Activated B cell treated with CpG ODN at 0.5 μM for 24 hours (primary cell): ENCODE measurements around the gene P2RX1. TPM values are rescaled to one million over a fixed set of nuclear protein-coding genes. Genes with fewer than 3 reads are reported as not detected.

Experiments
- ATAC-seq: fragments of 200-7000 bp; cut with Tn5 transposase; one replicate; pipeline ENCODE4 v1.10.0; 2021; ENCODE audit warnings: low read depth, mild to moderate bottlenecking, moderate library complexity
- CTCF ChIA-PET: fragments of 350-600 bp; sonication (Branson Sonifier 250); formaldehyde crosslinking; loops from one replicate; lab custom pipeline; 2021; ENCODE audit warnings: antibody characterized with exemption; lab: Charles Lee
- POLR2A ChIA-PET: fragments of 350-600 bp; sonication (Branson Sonifier 250); formaldehyde crosslinking; loops from one replicate; lab custom pipeline; 2021; ENCODE audit warnings: antibody characterized with exemption; lab: Charles Lee
- DNase-seq: peaks from one replicate; pipeline ENCODE4 v3.0.0; 2022
- H3K27ac Mint-ChIP-seq: one replicate; pipeline ENCODE4 v1.8.0; 2020; ENCODE audit warnings: mixed read lengths
- H3K27me3 Mint-ChIP-seq: one replicate; pipeline ENCODE4 v1.8.0; 2021; ENCODE audit warnings: mixed read lengths
- H3K36me3 Mint-ChIP-seq: one replicate; pipeline ENCODE4 v1.8.0; 2021; ENCODE audit warnings: low read depth, mixed read lengths
- H3K4me1 Mint-ChIP-seq: one replicate; pipeline ENCODE4 v1.8.0; 2021; ENCODE audit warnings: mixed read lengths
- H3K4me3 Mint-ChIP-seq: one replicate; pipeline ENCODE4 v1.8.0; 2020; ENCODE audit warnings: mild to moderate bottlenecking, mixed read lengths
- H3K9me3 Mint-ChIP-seq: one replicate; pipeline ENCODE4 v1.8.0; 2020; ENCODE audit warnings: mixed read lengths
- intact Hi-C: fragments of 100-400 bp; cut with micrococcal nuclease; formaldehyde crosslinking; loops from one replicate; pipeline ENCODE4 v1.15.1; 2024
- total RNA-seq: library from RNA; stranded (reverse); gene quantifications from 2 replicates; pipeline ENCODE4 v1.2.3, GENCODE V29; 2022
- TF ChIP-seq, protein P1 (sequence below): fragments of 200-600 bp; IDR thresholded peaks from one replicate; pipeline ENCODE4 v1.8.0; 2022; ENCODE audit warnings: antibody characterized with exemption, mild to moderate bottlenecking

The P2RX1 gene
- total RNA-seq, 1 donor from 2014 or later, result 26.0 TPM

DNA sequence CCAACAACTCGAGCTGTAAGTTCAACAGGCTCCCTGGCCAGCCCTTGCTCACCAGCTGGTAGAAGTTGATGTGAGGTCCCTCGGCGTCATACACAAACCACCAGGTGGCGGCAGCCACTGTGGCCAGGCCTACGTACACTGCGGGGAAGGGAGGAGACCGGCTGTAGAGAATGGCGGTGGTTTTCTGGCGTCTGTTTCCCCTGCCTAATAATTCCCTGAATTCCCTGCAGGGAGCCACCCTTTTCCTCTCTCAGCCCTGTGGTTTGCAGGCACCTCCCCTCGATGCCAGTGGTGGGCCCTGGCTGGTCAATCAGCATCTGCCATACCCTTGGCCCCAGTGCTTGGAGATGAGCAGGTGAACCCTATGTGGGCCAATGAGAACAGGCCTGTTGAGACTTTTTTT lies 18.9 kb upstream of the P2RX1 start:
- no peak for DNase-seq
- no peaks in the 10 kb centered on the region for H3K9me3 Mint-ChIP-seq
- TF ChIP-seq, protein P1, sequence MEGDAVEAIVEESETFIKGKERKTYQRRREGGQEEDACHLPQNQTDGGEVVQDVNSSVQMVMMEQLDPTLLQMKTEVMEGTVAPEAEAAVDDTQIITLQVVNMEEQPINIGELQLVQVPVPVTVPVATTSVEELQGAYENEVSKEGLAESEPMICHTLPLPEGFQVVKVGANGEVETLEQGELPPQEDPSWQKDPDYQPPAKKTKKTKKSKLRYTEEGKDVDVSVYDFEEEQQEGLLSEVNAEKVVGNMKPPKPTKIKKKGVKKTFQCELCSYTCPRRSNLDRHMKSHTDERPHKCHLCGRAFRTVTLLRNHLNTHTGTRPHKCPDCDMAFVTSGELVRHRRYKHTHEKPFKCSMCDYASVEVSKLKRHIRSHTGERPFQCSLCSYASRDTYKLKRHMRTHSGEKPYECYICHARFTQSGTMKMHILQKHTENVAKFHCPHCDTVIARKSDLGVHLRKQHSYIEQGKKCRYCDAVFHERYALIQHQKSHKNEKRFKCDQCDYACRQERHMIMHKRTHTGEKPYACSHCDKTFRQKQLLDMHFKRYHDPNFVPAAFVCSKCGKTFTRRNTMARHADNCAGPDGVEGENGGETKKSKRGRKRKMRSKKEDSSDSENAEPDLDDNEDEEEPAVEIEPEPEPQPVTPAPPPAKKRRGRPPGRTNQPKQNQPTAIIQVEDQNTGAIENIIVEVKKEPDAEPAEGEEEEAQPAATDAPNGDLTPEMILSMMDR, result no peak
- H3K27me3 Mint-ChIP-seq, result no peaks in the 10 kb centered on the region
- peaks cover 80% of the 10 kb centered on the region for H3K36me3 Mint-ChIP-seq
- peak overlapping the region; percentile 59 for H3K27ac Mint-ChIP-seq
- POLR2A ChIA-PET, result interaction anchor here (0.7 to 1.9 kb wide), 8 partner anchors 10 to 70 kb away, joined by 4 to 11 read pairs (median 6); partner anchors contain the start of gene P2RX1
- intact Hi-C loops, result loop anchor here (1.0 to 2.0 kb wide), 3 partner anchors 28 to 70 kb away; no protein-coding TSS in a partner anchor
- CTCF ChIA-PET, result interaction anchor here (0.7 to 2.8 kb wide), 12 partner anchors 11 to 73 kb away, joined by 3 to 22 read pairs (median 4); partner anchors contain the start of gene P2RX1
- peak; percentile 84 for ATAC-seq
- H3K4me3 Mint-ChIP-seq, result no peak overlapping the region
- no peaks in the 10 kb centered on the region for H3K4me1 Mint-ChIP-seq

DNA sequence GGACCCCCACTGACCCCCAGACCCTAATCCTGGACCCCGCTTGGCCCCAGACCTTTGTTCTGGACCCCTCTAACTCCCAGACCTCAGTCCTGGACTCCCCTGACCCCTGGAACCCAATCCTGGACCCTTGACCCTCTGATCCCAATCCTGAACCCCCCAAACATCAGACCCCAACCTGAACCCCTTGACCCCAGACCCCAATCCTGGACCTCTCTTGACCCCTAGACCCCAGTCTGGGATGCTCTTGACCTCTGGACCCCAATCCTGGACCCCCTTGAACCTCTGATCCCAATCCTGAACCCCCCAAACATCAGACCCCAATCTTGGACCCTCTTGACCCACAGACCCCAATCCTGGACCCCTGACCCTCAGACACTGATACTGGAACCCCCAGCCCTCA lies 13.5 kb upstream of the P2RX1 start:
- DNase-seq, result no peak
- H3K36me3 Mint-ChIP-seq, result peaks cover 76% of the 10 kb centered on the region
- H3K27me3 Mint-ChIP-seq, result no peaks in the 10 kb centered on the region
- POLR2A ChIA-PET, result no interaction called here
- ATAC-seq, result no peak
- peaks cover 10% of the 10 kb centered on the region for H3K4me1 Mint-ChIP-seq
- H3K4me3 Mint-ChIP-seq, result no peak overlapping the region
- H3K9me3 Mint-ChIP-seq, result no peaks in the 10 kb centered on the region
- CTCF ChIA-PET, result no interaction called here
- TF ChIP-seq, protein P1, result no peak
- intact Hi-C loops, result no loop called here
- H3K27ac Mint-ChIP-seq, result no peak overlapping the region

DNA sequence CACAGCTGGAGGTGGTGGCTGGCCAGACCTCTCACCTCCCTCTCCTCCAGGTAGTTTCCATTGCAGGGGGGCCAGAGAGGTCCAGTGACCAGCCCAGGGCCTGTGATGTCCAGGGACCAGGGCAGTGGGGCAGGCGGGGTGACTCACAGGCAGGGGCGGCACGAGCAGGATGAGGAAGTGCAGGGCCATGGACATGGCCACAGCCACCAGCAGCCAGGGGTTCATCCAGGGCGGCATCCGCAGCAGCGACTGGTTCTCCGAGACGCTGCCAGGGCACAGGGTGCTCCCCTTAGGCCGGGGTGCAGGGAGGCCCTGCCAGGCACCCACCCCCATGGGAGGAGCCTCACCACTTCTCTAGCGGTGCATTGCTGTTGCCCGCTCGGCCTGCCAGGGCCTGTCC lies 12.9 kb upstream of the P2RX1 start:
- no peaks in the 10 kb centered on the region for H3K27me3 Mint-ChIP-seq
- POLR2A ChIA-PET, result interaction anchor here (0.6 to 0.9 kb wide), 3 partner anchors 13 to 17 kb away, joined by 3 read pairs; no protein-coding TSS in a partner anchor
- DNase-seq, result no peak
- H3K9me3 Mint-ChIP-seq, result no peaks in the 10 kb centered on the region
- no peak for ATAC-seq
- peaks cover 10% of the 10 kb centered on the region for H3K4me1 Mint-ChIP-seq
- intact Hi-C loops, result no loop called here
- CTCF ChIA-PET, result no interaction called here
- peaks cover 79% of the 10 kb centered on the region for H3K36me3 Mint-ChIP-seq
- TF ChIP-seq, protein P1, result no peak
- no peak overlapping the region for H3K4me3 Mint-ChIP-seq
- H3K27ac Mint-ChIP-seq, result no peak overlapping the region

DNA sequence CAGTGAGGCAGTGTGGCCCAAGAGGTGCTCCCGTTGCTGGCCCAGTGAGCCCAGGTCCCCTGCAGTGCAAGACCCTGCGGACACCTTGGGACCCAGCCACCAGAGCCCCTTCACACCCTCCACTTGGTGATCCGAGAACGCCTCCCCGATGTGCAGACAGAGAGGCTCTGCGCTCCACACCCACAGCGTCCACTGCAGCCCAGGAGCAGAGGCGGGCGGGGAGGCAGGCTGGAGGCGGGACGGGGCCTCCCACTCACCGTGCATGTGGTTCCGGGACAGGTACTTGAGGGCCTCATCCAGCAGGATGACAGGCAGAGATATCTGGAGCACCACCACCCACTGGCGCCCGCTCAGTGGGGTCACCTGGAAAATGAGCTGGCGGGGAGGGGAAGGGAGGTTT lies 12.1 kb upstream of the P2RX1 start:
- Mint-ChIP-seq H3K9me3 (no peaks in the 10 kb centered on the region), H3K36me3 (peaks cover 80% of the 10 kb centered on the region), H3K4me3 (no peak overlapping the region), H3K27me3 (no peaks in the 10 kb centered on the region), H3K4me1 (peaks cover 12% of the 10 kb centered on the region), H3K27ac (no peak overlapping the region)
- intact Hi-C loops, result no loop called here
- no peak for DNase-seq
- TF ChIP-seq, protein P1, result no peak
- POLR2A ChIA-PET, result interaction anchor here (0.6 to 0.9 kb wide), 3 partner anchors 12 to 17 kb away, joined by 3 read pairs; no protein-coding TSS in a partner anchor
- CTCF ChIA-PET, result no interaction called here
- ATAC-seq, result no peak

- ATAC-seq (no peak), DNase-seq (no peak)
- Mint-ChIP-seq H3K27me3 (no peaks in the 10 kb centered on the region), H3K27ac (peak overlapping the region; percentile 76), H3K4me3 (no peak overlapping the region), H3K9me3 (no peaks in the 10 kb centered on the region), H3K4me1 (peaks cover 17% of the 10 kb centered on the region), H3K36me3 (peaks cover 76% of the 10 kb centered on the region)
- TF ChIP-seq, protein P1, result no peak
- POLR2A ChIA-PET, result interaction anchor here (0.5 kb wide), 1 partner anchor 22 kb away, joined by 10 read pairs; no protein-coding TSS in a partner anchor
- CTCF ChIA-PET, result interaction anchor here (2.0 kb wide), 1 partner anchor 14 kb away, joined by 8 read pairs; no protein-coding TSS in a partner anchor
- intact Hi-C loops, result no loop called here
Measured at GRCh38 chr17:3927628-3928340, 11.5 kb upstream of the P2RX1 start.
